Kidney (tissue), 14 donors: ENCODE data around the gene MSLN. TPM values are rescaled to one million over a fixed set of nuclear protein-coding genes. Genes with fewer than 3 reads are reported as not detected.

ENCODE experiments used
- DNase-seq, 5 donors: peaks; one replicate each; pipeline ENCODE4 v3.0.0-alpha.2; 2013 to 2020
- FAIRE-seq: peaks from 2 replicates; lab custom pipeline; 2012; peaks lifted over from hg19 to GRCh38; lab: Jason Lieb, UNC
- H3K27ac ChIP-seq, 2 donors: one replicate each; pipeline ENCODE4 v1.7.0; 2013; ENCODE audit warnings: low read depth in 2 of 2, low read length in 2 of 2, inconsistent platforms in 1 of 2
- H3K27me3 ChIP-seq: one replicate; pipeline ENCODE4 v1.7.1; 2013; ENCODE audit warnings: low read length, inconsistent platforms; ENCODE audit not compliant: control insufficient read depth, insufficient read depth
- H3K36me3 ChIP-seq, 3 donors: one replicate each; pipeline versions ENCODE4 v1.7.0 to v1.7.1; 2013; ENCODE audit warnings: low read length in 3 of 3, control low read depth in 1 of 3, inconsistent platforms in 1 of 3; ENCODE audit not compliant: insufficient read depth in 3 of 3, control insufficient read depth in 2 of 3
- H3K4me1 ChIP-seq, 3 donors: one replicate each; pipeline versions ENCODE4 v1.7.0 to v1.7.1; 2013; ENCODE audit warnings: low read length in 3 of 3, inconsistent platforms in 1 of 3, low read depth in 1 of 3; ENCODE audit not compliant: control insufficient read depth in 2 of 3, insufficient read depth in 2 of 3
- H3K4me3 ChIP-seq, 3 donors: one replicate each; pipeline versions ENCODE4 v1.7.0 to v1.8.1; 2013; ENCODE audit warnings: low read length in 3 of 3, control low read depth in 1 of 3, inconsistent platforms in 1 of 3
- H3K9ac ChIP-seq, 3 donors: one replicate each; pipeline versions ENCODE4 v1.7.0 to v1.7.1; 2013; ENCODE audit warnings: low read length in 3 of 3, control low read depth in 1 of 3, inconsistent platforms in 1 of 3
- H3K9me3 ChIP-seq, 3 donors: one replicate each; pipeline versions ENCODE4 v1.7.0 to v1.7.1; 2013; ENCODE audit warnings: low read length in 3 of 3, control low read depth in 1 of 3, inconsistent platforms in 1 of 3; ENCODE audit not compliant: control insufficient read depth in 2 of 3, insufficient read depth in 1 of 3
- CTCF ChIP-seq: IDR thresholded peaks from 3 replicates; pipeline ENCODE4 v1.5.1; 2012; ENCODE audit warnings: mild to moderate bottlenecking, moderate library complexity, borderline replicate concordance; ENCODE audit not compliant: insufficient read depth; ENCODE audit errors: extremely low read depth
- intact Hi-C: fragments of 100-400 bp; cut with DNase I; formaldehyde crosslinking; loops from one replicate; pipeline ENCODE4 v1.11.1; 2022
- polyA plus RNA-seq: library from polyadenylated mRNA; stranded (reverse); fragments of 350-450 nt; fragmentation: Illumina TruSeq; extraction: RNeasy Lipid Tissue Mini Kit (QIAGEN cat#74804); gene quantifications from one replicate; pipeline ENCODE4 v1.2.3, GENCODE V29; 2014; ENCODE audit warnings: low read depth, low replicate concordance; ENCODE audit not compliant: insufficient read depth
- total RNA-seq: library from RNA; stranded (reverse); fragmentation: NEBNext Ultra II Directional; extraction: Animal tissue kit (Norgen Biotek cat#: 25700); gene quantifications from one replicate; pipeline ENCODE4 v1.2.1, GENCODE V29; 2021
- donor health status: control.
- donor health status: control.
- donor health status: control.
- donor health status: control.
- donor health status: control.
- donor health status: DM: yes; HTN: yes; CAD: no.
- donor health status: Normal renal cell carcinoma (clear cell type).

Gene MSLN
- total and polyA plus RNA-seq, 2 donors from 2014 or later: 3.7 to 19.4 TPM

- H3K9ac ChIP-seq: no peak overlapping the region
- H3K36me3 ChIP-seq: no peaks in the 10 kb centered on the region
- no peak overlapping the region for H3K4me3 ChIP-seq
- no peak overlapping the region for H3K27ac ChIP-seq
- no peaks in the 10 kb centered on the region for H3K9me3 ChIP-seq
- no peak for FAIRE-seq
- TF ChIP-seq CTCF: no peak
- H3K27me3 ChIP-seq: peaks cover 6% of the 10 kb centered on the region
- no peak for DNase-seq
- intact Hi-C loops: no loop called here
- H3K4me1 ChIP-seq: no peaks in the 10 kb centered on the region
Measured at GRCh38 chr16:801584-802363, 41.2 kb downstream of the MSLN start.

GRCh38 chr16:802461-802860 lies 41.9 kb downstream of the MSLN start:
- peak in 1 of 5 donors; percentile 39 for DNase-seq
- H3K36me3 ChIP-seq: no peaks in the 10 kb centered on the region
- H3K27me3 ChIP-seq: peaks cover 6% of the 10 kb centered on the region
- no peak for FAIRE-seq
- H3K27ac ChIP-seq: no peak overlapping the region
- no peak for TF ChIP-seq CTCF
- no peaks in the 10 kb centered on the region for H3K9me3 ChIP-seq
- H3K4me3 ChIP-seq: no peak overlapping the region
- no peaks in the 10 kb centered on the region for H3K4me1 ChIP-seq
- no peak overlapping the region for H3K9ac ChIP-seq
- intact Hi-C loops: no loop called here

DNA sequence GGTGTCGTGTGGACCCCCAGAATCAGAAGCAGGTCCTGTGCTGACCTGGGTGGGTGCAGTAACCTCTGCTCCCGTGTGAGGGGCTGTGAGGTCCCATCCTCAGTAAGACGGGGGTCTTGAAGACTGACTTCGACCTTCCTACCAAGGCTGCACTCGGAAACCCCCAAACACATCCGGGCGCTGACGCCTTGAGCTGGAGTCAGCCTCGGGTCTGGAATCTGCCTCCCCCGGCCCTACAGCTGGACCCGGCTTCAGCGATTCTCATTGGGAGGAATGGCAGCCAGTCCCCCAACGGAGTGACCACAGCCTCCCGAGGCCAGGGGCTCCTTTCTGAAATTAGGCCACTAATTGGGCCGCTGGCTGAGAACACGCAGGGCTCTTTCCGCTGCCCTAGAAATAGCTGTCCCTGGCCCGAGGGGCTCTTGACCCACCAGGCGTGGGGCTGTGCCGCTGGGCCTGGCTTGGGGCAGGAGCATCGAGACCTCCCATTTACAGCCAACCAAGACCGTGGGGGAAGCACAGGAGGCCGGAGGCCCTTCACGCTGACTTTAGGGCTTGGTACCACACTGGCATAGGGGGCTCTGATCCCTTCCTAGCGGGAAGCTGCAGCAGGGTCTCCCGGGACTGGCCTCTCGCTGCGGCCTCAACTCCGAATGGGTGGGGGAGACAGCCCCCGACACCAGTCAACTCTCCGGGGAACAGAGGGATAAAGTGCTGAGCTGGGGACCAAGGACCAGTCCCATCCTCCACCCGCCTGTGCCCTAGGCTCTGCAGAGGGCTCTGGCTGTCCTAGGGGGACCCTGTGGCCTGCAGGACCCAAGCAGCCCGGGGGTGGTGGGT lies 42.6 kb downstream of the MSLN start:
- Histone ChIP-seq H3K4me1 (no peaks in the 10 kb centered on the region), H3K27ac (no peak overlapping the region), H3K36me3 (no peaks in the 10 kb centered on the region), H3K9me3 (no peaks in the 10 kb centered on the region), H3K27me3 (peaks cover 6% of the 10 kb centered on the region), H3K9ac (no peak overlapping the region), H3K4me3 (no peak overlapping the region)
- intact Hi-C loops: no loop called here
- peak in 1 of 5 donors; percentile 42 for DNase-seq
- no peak for TF ChIP-seq CTCF
- FAIRE-seq: no peak
